HL-60 (cell line): ENCODE results near the gene CARS2.
"Not testable (repeated sequence)": the region's sequence is repeated elsewhere in the genome, so short reads cannot be mapped to it uniquely, and the experiment has no call there.

ENCODE experiments used
- DNase-seq, 2 experiments: peaks; one replicate each; pipeline ENCODE4 v3.0.0-alpha.2; 2010 to 2020; ENCODE audit warnings: low read depth in 1 of 2, low spot score in 1 of 2
- H3K27ac ChIP-seq: fragments of 250-450 bp; sonication (Bioruptor Pico); replicated peaks from 2 replicates; pipeline ENCODE4 v1.5.1; 2020; ENCODE audit warnings: mild to moderate bottlenecking, moderate library complexity
- H3K27me3 ChIP-seq: fragments of 250-450 bp; sonication (Bioruptor Pico); 2 replicates; pipeline ENCODE4 v1.5.1; 2021; ENCODE audit warnings: mild to moderate bottlenecking, moderate library complexity; ENCODE audit not compliant: insufficient read depth, poor library complexity, severe bottlenecking
- H3K4me3 ChIP-seq: replicated peaks from 2 replicates; pipeline ENCODE4 v1.5.1; 2011; ENCODE audit warnings: mild to moderate bottlenecking, control low read depth, low read length; ENCODE audit not compliant: insufficient read depth
- CTCF ChIP-seq: IDR thresholded peaks from one replicate; pipeline ENCODE4 v1.5.1; 2011; ENCODE audit warnings: low read length, control low read depth, inconsistent platforms; ENCODE audit not compliant: insufficient read depth
- GABPA ChIP-seq: IDR thresholded peaks from 2 replicates; pipeline ENCODE4 v1.6.1; 2012; ENCODE audit warnings: low read depth
- POLR2AphosphoS5 ChIP-seq: IDR thresholded peaks from 2 replicates; pipeline ENCODE4 v1.6.1; 2012; ENCODE audit warnings: low read depth
- REST ChIP-seq: IDR thresholded peaks from 2 replicates; pipeline ENCODE4 v1.6.1; 2012; ENCODE audit warnings: low read depth; ENCODE audit not compliant: insufficient replicate concordance
- SPI1 ChIP-seq: IDR thresholded peaks from 2 replicates; pipeline ENCODE4 v1.6.1; 2012; ENCODE audit warnings: low read depth, mild to moderate bottlenecking, borderline replicate concordance

CARS2 gene

GRCh38 chr13:110634558-110634957 is 71.4 kb downstream of the CARS2 start:
- no peak for DNase-seq
- H3K4me3 ChIP-seq, result no peak overlapping the region
- TF ChIP-seq POLR2AphosphoS5, result no peak
- TF ChIP-seq CTCF, result no peak
- no peak for TF ChIP-seq GABPA
- no peak for TF ChIP-seq SPI1
- no peak for TF ChIP-seq REST
- H3K27ac ChIP-seq, result no peak overlapping the region
- H3K27me3 ChIP-seq, result no peaks in the 10 kb centered on the region

GRCh38 chr13:110633776-110634175 is 72.1 kb downstream of the CARS2 start:
- Histone ChIP-seq H3K27me3 (no peaks in the 10 kb centered on the region), H3K27ac (no peak overlapping the region), H3K4me3 (no peak overlapping the region)
- DNase-seq, result no peak
- TF ChIP-seq CTCF, result no peak
- TF ChIP-seq REST, result no peak
- no peak for TF ChIP-seq GABPA
- no peak for TF ChIP-seq SPI1
- TF ChIP-seq POLR2AphosphoS5, result no peak

GRCh38 chr13:110632255-110632654 is 73.7 kb downstream of the CARS2 start:
- H3K27me3 ChIP-seq, H3K27ac ChIP-seq, H3K4me3 ChIP-seq, DNase-seq: not testable (repeated sequence)

- no peak overlapping the region for H3K27ac ChIP-seq
- no peak for TF ChIP-seq SPI1
- no peaks in the 10 kb centered on the region for H3K27me3 ChIP-seq
- no peak overlapping the region for H3K4me3 ChIP-seq
- no peak for DNase-seq
Measured at GRCh38 chr13:110630566-110631119, 75.3 kb downstream of the CARS2 start.

- TF ChIP-seq GABPA (no peak), SPI1 (no peak), REST (no peak), CTCF (no peak)
- no peak overlapping the region for H3K27ac ChIP-seq
- DNase-seq, result no peak
- H3K4me3 ChIP-seq, result no peak overlapping the region
- H3K27me3 ChIP-seq, result no peaks in the 10 kb centered on the region
Measured at GRCh38 chr13:110629735-110630134, 76.2 kb downstream of the CARS2 start.
